ENCODE measurements around the gene PHKA2. TPM values are rescaled to one million over a fixed set of nuclear protein-coding genes. Genes with fewer than 3 reads are reported as not detected.
A peak's percentile ranks its signal among the peaks of the same experiment; 100 is the strongest.
"Not testable (repeated sequence)": the region's sequence is repeated elsewhere in the genome, so short reads cannot be mapped to it uniquely, and the experiment has no call there.

Gene PHKA2
- total RNA-seq, 4 donors from 2014 or later = 18.0 to 32.7 (median 26.6) TPM

GRCh38 chrX:18856645-18856997 lies 127.3 kb downstream of the PHKA2 start:
- no peaks in the 10 kb centered on the region for H3K9me3 ChIP-seq
- WGBS, 2 donors = 5 to 36% methylated on average over 1 of the region's 1 CpG
- TF ChIP-seq POLR2A (IDR thresholded peaks at IDR 0.05) (no peak), EP300 (IDR thresholded peaks at IDR 0.05) (no peak)
- peak overlapping the region in 1 of 4 donors; percentile 18 for H3K27ac ChIP-seq
- H3K4me1 ChIP-seq = no peaks in the 10 kb centered on the region
- no peaks in the 10 kb centered on the region for H3K27me3 ChIP-seq
- no peak overlapping the region for H3K4me3 ChIP-seq
- DNase-seq (ENCODE audit: low spot score in 2 of 2) = no peak
- H3K36me3 ChIP-seq = no peaks in the 10 kb centered on the region

- DNase-seq (ENCODE audit: low spot score in 2 of 2) = no peak
- no peaks in the 10 kb centered on the region for H3K27me3 ChIP-seq
- H3K4me1 ChIP-seq = no peaks in the 10 kb centered on the region
- TF ChIP-seq EP300 (IDR thresholded peaks at IDR 0.05) (no peak), POLR2A (IDR thresholded peaks at IDR 0.05) (no peak), CTCF (IDR thresholded peaks at IDR 0.05) (no peak)
- H3K9me3 ChIP-seq = no peaks in the 10 kb centered on the region
- peak overlapping the region in 1 of 4 donors; percentile 18 for H3K27ac ChIP-seq
- no peak overlapping the region for H3K4me3 ChIP-seq
- 11 to 39% methylated on average over 1 of the region's 1 CpG for WGBS, 2 donors
- H3K36me3 ChIP-seq = no peaks in the 10 kb centered on the region
These were observed 127.8 kb downstream of the PHKA2 start for GRCh38 chrX:18855919-18856644.

GRCh38 chrX:18847901-18848300 lies 136.0 kb downstream of the PHKA2 start:
- not testable (repeated sequence) for DNase-seq (ENCODE audit: low spot score in 2 of 2); H3K27ac ChIP-seq; H3K27me3 ChIP-seq; H3K4me3 ChIP-seq; H3K4me1 ChIP-seq; H3K9me3 ChIP-seq; H3K36me3 ChIP-seq
- WGBS, 2 donors = 66 to 74% methylated on average over 3 of the region's 3 CpGs

Small RNA genes within 50 kb of the gene (small RNA-seq; reads per million reads assigned to genes)
- not detected for gene RN7SL48P

Other genes starting within 250 kb of the PHKA2 start
- gene ADGRG2, start 138.4 kb upstream of the PHKA2 start, total RNA-seq = 10 to 100 TPM in 2 of 4 donors, 1 to 10 TPM in 2; 4.2 to 23.0 (median 9.9) TPM